H9 (cell line): ENCODE results near the gene RTP2. TPM values are rescaled to one million over a fixed set of nuclear protein-coding genes. Genes with fewer than 3 reads are reported as not detected.

Experiments used
- DNase-seq: peaks from one replicate; pipeline ENCODE4 v3.0.0-alpha.2; 2017
- H2AFZ ChIP-seq: one replicate; pipeline ENCODE4 v1.6.1; 2013; ENCODE audit warnings: mild to moderate bottlenecking, low read length, control low read depth, moderate library complexity
- H2AK5ac ChIP-seq: 2 replicates; pipeline ENCODE4 v1.6.1; 2013; ENCODE audit warnings: low read length, control low read depth, mixed read lengths; ENCODE audit not compliant: insufficient read length
- H2BK120ac ChIP-seq: one replicate; pipeline ENCODE4 v1.6.1; 2013; ENCODE audit warnings: low read depth, mild to moderate bottlenecking, low read length, control low read depth, inconsistent platforms; ENCODE audit not compliant: poor library complexity, severe bottlenecking
- H2BK12ac ChIP-seq: 2 replicates; pipeline ENCODE4 v1.6.1; 2013; ENCODE audit warnings: low read length, control low read depth, mixed read lengths, low read depth; ENCODE audit not compliant: insufficient read length
- H2BK15ac ChIP-seq: 2 replicates; pipeline ENCODE4 v1.6.1; 2013; ENCODE audit warnings: low read depth, low read length, control low read depth
- H2BK20ac ChIP-seq: one replicate; pipeline ENCODE4 v1.6.1; 2013; ENCODE audit warnings: low read depth, mild to moderate bottlenecking, low read length, control low read depth, inconsistent platforms; ENCODE audit not compliant: poor library complexity, severe bottlenecking
- H2BK5ac ChIP-seq: 2 replicates; pipeline ENCODE4 v1.6.1; 2013; ENCODE audit warnings: low read length, control low read depth, mixed read lengths; ENCODE audit not compliant: insufficient read length
- H3K14ac ChIP-seq: 2 replicates; pipeline ENCODE4 v1.6.1; 2013; ENCODE audit warnings: low read length, control low read depth; ENCODE audit not compliant: insufficient read depth
- H3K18ac ChIP-seq: 2 replicates; pipeline ENCODE4 v1.6.1; 2013; ENCODE audit warnings: low read depth, mild to moderate bottlenecking, mixed read lengths, low read length, control low read depth; ENCODE audit not compliant: insufficient read length
- H3K23ac ChIP-seq: 2 replicates; pipeline ENCODE4 v1.6.1; 2013; ENCODE audit warnings: low read length, control low read depth, mixed read lengths, low read depth; ENCODE audit not compliant: insufficient read length
- H3K23me2 ChIP-seq: 2 replicates; pipeline ENCODE4 v1.6.1; 2013; ENCODE audit warnings: low read depth, mild to moderate bottlenecking, mixed read lengths, low read length, control low read depth; ENCODE audit not compliant: insufficient read length, poor library complexity, severe bottlenecking
- H3K27ac ChIP-seq: 2 replicates; pipeline ENCODE4 v1.5.1; 2013; ENCODE audit warnings: low read length, control low read depth, mixed read lengths, low read depth; ENCODE audit not compliant: insufficient read length
- H3K27me3 ChIP-seq: 2 replicates; pipeline ENCODE4 v1.6.1; 2013; ENCODE audit warnings: low read length, control low read depth, inconsistent platforms; ENCODE audit not compliant: insufficient read depth
- H3K4ac ChIP-seq: 2 replicates; pipeline ENCODE4 v1.6.1; 2013; ENCODE audit warnings: low read depth, mild to moderate bottlenecking, control low read depth, inconsistent platforms, low read length, moderate library complexity
- H3K4me1 ChIP-seq: 2 replicates; pipeline ENCODE4 v1.6.1; 2013; ENCODE audit warnings: low read length, control low read depth, inconsistent platforms; ENCODE audit not compliant: insufficient read depth
- H3K4me2 ChIP-seq: 2 replicates; pipeline ENCODE4 v1.6.1; 2013; ENCODE audit warnings: low read length, control low read depth, mixed read lengths; ENCODE audit not compliant: insufficient read length, insufficient read depth
- H3K56ac ChIP-seq: 2 replicates; pipeline ENCODE4 v1.6.1; 2013; ENCODE audit warnings: low read depth, mild to moderate bottlenecking, mixed read lengths, low read length, control low read depth; ENCODE audit not compliant: insufficient read length
- H3K79me1 ChIP-seq: 2 replicates; pipeline ENCODE4 v1.6.1; 2013; ENCODE audit warnings: low read depth, mild to moderate bottlenecking, moderate library complexity, low read length, control low read depth, inconsistent platforms; ENCODE audit not compliant: insufficient read depth, poor library complexity, severe bottlenecking
- H3K79me2 ChIP-seq: 2 replicates; pipeline ENCODE4 v1.6.1; 2013; ENCODE audit warnings: low read length, control low read depth, inconsistent platforms; ENCODE audit not compliant: insufficient read depth
- H3K9ac ChIP-seq: 2 replicates; pipeline ENCODE4 v1.6.1; 2013; ENCODE audit warnings: low read length, control low read depth, mixed read lengths; ENCODE audit not compliant: insufficient read length; ENCODE audit errors: extremely low read depth
- H3K9me3 ChIP-seq: one replicate; pipeline ENCODE4 v1.6.1; 2013; ENCODE audit warnings: low read depth, low read length, inconsistent platforms; ENCODE audit not compliant: control insufficient read depth
- H3T11ph ChIP-seq: one replicate; pipeline ENCODE4 v1.6.1; 2013; ENCODE audit warnings: mild to moderate bottlenecking, low read length, control low read depth, inconsistent platforms
- H4K20me1 ChIP-seq: one replicate; pipeline ENCODE4 v1.6.1; 2013; ENCODE audit not compliant: control insufficient read depth, insufficient read length, insufficient read depth
- H4K5ac ChIP-seq: 2 replicates; pipeline ENCODE4 v1.6.1; 2013; ENCODE audit warnings: low read depth, mild to moderate bottlenecking, mixed read lengths, low read length, control low read depth; ENCODE audit not compliant: insufficient read length
- H4K8ac ChIP-seq: replicated peaks from 2 replicates; pipeline ENCODE4 v1.6.1; 2013; ENCODE audit warnings: low read length, control low read depth, mixed read lengths, low read depth; ENCODE audit not compliant: insufficient read length
- H4K91ac ChIP-seq: 2 replicates; pipeline ENCODE4 v1.6.1; 2013; ENCODE audit warnings: low read depth, mild to moderate bottlenecking, moderate library complexity, mixed read lengths, low read length, control low read depth; ENCODE audit not compliant: insufficient read length
- H3K27ac Mint-ChIP-seq, 3 experiments: 2 replicates in 2 of 3; 3 replicates in 1 of 3; pipeline ENCODE4 v1.8.0; 2020 to 2021; ENCODE audit warnings: mixed read lengths in 3 of 3, mild to moderate bottlenecking in 1 of 3, moderate library complexity in 1 of 3
- H3K27me3 Mint-ChIP-seq: 2 replicates; pipeline ENCODE4 v1.8.0; 2021; ENCODE audit warnings: low read depth, mild to moderate bottlenecking, moderate library complexity, mixed read lengths
- H3K36me3 Mint-ChIP-seq, 3 experiments: 2 replicates in 2 of 3; 3 replicates in 1 of 3; pipeline ENCODE4 v1.8.0; 2020 to 2021; ENCODE audit warnings: low read depth in 3 of 3, mixed read lengths in 3 of 3; ENCODE audit not compliant: insufficient read depth in 1 of 3
- H3K4me1 Mint-ChIP-seq, 2 experiments: 2 replicates each; pipeline ENCODE4 v1.8.0; 2020; ENCODE audit warnings: mixed read lengths in 2 of 2
- H3K4me3 Mint-ChIP-seq, 2 experiments: 2 replicates in 1 of 2; 3 replicates in 1 of 2; pipeline ENCODE4 v1.8.0; 2020 to 2021; ENCODE audit warnings: mild to moderate bottlenecking in 2 of 2, mixed read lengths in 2 of 2, moderate library complexity in 1 of 2
- H3K9me3 Mint-ChIP-seq, 2 experiments: 2 replicates in 1 of 2; 3 replicates in 1 of 2; pipeline ENCODE4 v1.8.0; 2020; ENCODE audit warnings: mild to moderate bottlenecking in 2 of 2, mixed read lengths in 2 of 2, moderate library complexity in 1 of 2
- WGBS: extraction: QIAGEN DNeasy Blood & Tissue Kit; methylation state at CpG from one replicate; pipeline ENCODE4 v1.1.7; 2013; ENCODE audit warnings: missing lambda C conversion rate, low lambda C conversion rate, mixed read lengths; ENCODE audit not compliant: insufficient read length; ENCODE audit errors: extremely low coverage; 5-methylcytosine and 5-hydroxymethylcytosine counted together
- total RNA-seq: library from RNA; stranded (reverse); gene quantifications from 2 replicates; pipeline ENCODE4 v1.2.1, GENCODE V29; 2021
- TF ChIP-seq, protein P1 (sequence below): fragments of 200-600 bp; sonication (generic); conservative IDR thresholded peaks from 3 replicates; pipeline ENCODE4 v1.8.0; 2021; ENCODE audit warnings: antibody characterized with exemption, mild to moderate bottlenecking

Gene RTP2
- total RNA-seq, 1 experiment from 2014 or later: not detected

DNA sequence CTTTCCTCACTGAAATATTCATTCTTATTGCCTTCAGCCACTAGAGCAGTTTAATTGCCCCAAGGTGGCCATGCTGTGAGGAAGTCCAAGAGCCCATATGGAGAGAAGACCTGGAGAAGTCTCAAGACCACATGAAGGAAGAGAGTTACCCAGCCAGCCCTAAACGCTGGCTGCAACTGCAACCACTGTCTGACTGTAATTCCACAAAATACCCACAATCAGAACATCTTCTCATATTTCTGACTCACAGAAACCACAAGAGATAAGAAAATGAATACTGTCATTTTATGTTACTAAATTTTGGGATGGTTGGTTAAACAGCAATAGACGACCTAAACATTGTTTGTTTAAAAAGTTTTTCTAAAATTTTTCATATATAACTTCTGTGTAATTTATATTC lies 17.5 kb downstream of the RTP2 start:
- H3K23me2 ChIP-seq: no peaks in the 10 kb centered on the region
- H2AK5ac ChIP-seq: no peak overlapping the region
- no peak for DNase-seq
- H3K14ac ChIP-seq: no peak overlapping the region
- H3T11ph ChIP-seq: no peak overlapping the region
- TF ChIP-seq, protein P1, sequence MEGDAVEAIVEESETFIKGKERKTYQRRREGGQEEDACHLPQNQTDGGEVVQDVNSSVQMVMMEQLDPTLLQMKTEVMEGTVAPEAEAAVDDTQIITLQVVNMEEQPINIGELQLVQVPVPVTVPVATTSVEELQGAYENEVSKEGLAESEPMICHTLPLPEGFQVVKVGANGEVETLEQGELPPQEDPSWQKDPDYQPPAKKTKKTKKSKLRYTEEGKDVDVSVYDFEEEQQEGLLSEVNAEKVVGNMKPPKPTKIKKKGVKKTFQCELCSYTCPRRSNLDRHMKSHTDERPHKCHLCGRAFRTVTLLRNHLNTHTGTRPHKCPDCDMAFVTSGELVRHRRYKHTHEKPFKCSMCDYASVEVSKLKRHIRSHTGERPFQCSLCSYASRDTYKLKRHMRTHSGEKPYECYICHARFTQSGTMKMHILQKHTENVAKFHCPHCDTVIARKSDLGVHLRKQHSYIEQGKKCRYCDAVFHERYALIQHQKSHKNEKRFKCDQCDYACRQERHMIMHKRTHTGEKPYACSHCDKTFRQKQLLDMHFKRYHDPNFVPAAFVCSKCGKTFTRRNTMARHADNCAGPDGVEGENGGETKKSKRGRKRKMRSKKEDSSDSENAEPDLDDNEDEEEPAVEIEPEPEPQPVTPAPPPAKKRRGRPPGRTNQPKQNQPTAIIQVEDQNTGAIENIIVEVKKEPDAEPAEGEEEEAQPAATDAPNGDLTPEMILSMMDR: no peak
- Mint-ChIP-seq H3K9me3 (peaks cover 22% of the 10 kb centered on the region in 2 experiments), H3K27ac (no peak overlapping the region), H3K4me1 (no peaks in the 10 kb centered on the region; a peak in 1 of 4 replicates), H3K4me3 (no peak overlapping the region), H3K27me3 (no peaks in the 10 kb centered on the region), H3K36me3 (peaks cover 10 to 15% (median 14%) of the 10 kb centered on the region in 3 experiments; a peak in 6 of 7 replicates)
- H2BK20ac ChIP-seq: no peak overlapping the region
- no peak overlapping the region for H3K9ac ChIP-seq
- no peaks in the 10 kb centered on the region for H4K20me1 ChIP-seq
- H4K91ac ChIP-seq: no peak overlapping the region
- H3K27ac ChIP-seq: no peak overlapping the region
- H3K27me3 ChIP-seq: no peaks in the 10 kb centered on the region
- peaks cover 12% of the 10 kb centered on the region for H3K9me3 ChIP-seq
- no peak overlapping the region for H2AFZ ChIP-seq
- no peak overlapping the region for H4K8ac ChIP-seq
- H3K18ac ChIP-seq: no peak overlapping the region
- no peaks in the 10 kb centered on the region for H3K79me2 ChIP-seq
- no peak overlapping the region for H2BK120ac ChIP-seq
- H3K56ac ChIP-seq: no peak overlapping the region
- no CpG with 5 or more reads among the region's 2 CpGs for WGBS
- H3K4me2 ChIP-seq: no peak overlapping the region
- no peaks in the 10 kb centered on the region for H3K79me1 ChIP-seq
- H3K4me1 ChIP-seq: no peaks in the 10 kb centered on the region
- no peak overlapping the region for H4K5ac ChIP-seq
- H2BK15ac ChIP-seq: no peak overlapping the region
- no peak overlapping the region for H3K23ac ChIP-seq
- no peak overlapping the region for H2BK12ac ChIP-seq
- H3K4ac ChIP-seq: no peak overlapping the region
- no peak overlapping the region for H2BK5ac ChIP-seq
